WTC11 (cell line): ENCODE results near the gene NAT16. TPM values are rescaled to one million over a fixed set of nuclear protein-coding genes. Genes with fewer than 3 reads are reported as not detected.

Experiments
- ATAC-seq: fragments of 200-7000 bp; cut with Tn5 transposase; 2 replicates; pipeline ENCODE4 v1.10.0; 2021; ENCODE audit warnings: mild to moderate bottlenecking, moderate library complexity
- CTCF ChIA-PET: fragments of 300-600 bp; sonication (Branson Sonifier 250); formaldehyde crosslinking; loops from one replicate; lab custom pipeline; 2021; ENCODE audit warnings: antibody characterized with exemption; lab: Charles Lee
- POLR2A ChIA-PET: fragments of 350-600 bp; sonication (Branson Sonifier 250); formaldehyde crosslinking; loops from one replicate; lab custom pipeline; 2021; ENCODE audit warnings: antibody characterized with exemption; lab: Charles Lee
- DNase-seq: peaks from one replicate; pipeline ENCODE4 v3.0.0; 2021; ENCODE audit warnings: low spot score
- H3K27ac Mint-ChIP-seq: 2 replicates; pipeline ENCODE4 v1.8.0; 2021; ENCODE audit warnings: mixed read lengths
- H3K27me3 Mint-ChIP-seq: 2 replicates; pipeline ENCODE4 v1.8.0; 2021; ENCODE audit warnings: low read depth, mild to moderate bottlenecking, moderate library complexity, mixed read lengths
- H3K36me3 Mint-ChIP-seq: 2 replicates; pipeline ENCODE4 v1.8.0; 2021; ENCODE audit warnings: mixed read lengths
- H3K4me1 Mint-ChIP-seq: 2 replicates; pipeline ENCODE4 v1.8.0; 2022; ENCODE audit warnings: mixed read lengths
- H3K4me3 Mint-ChIP-seq: 2 replicates; pipeline ENCODE4 v1.8.0; 2021; ENCODE audit warnings: mild to moderate bottlenecking, moderate library complexity, mixed read lengths
- H3K9me3 Mint-ChIP-seq: 2 replicates; pipeline ENCODE4 v1.8.0; 2021; ENCODE audit warnings: mixed read lengths
- GTF2I ChIP-seq: fragments of 250-450 bp; sonication (Bioruptor Pico); conservative IDR thresholded peaks from 2 replicates; pipeline ENCODE4 v1.4.0; 2021; ENCODE audit warnings: mild to moderate bottlenecking
- HMGA2 ChIP-seq: fragments of 250-450 bp; sonication (Bioruptor Pico); IDR thresholded peaks from 2 replicates; pipeline ENCODE4 v1.4.0; 2021; ENCODE audit warnings: mild to moderate bottlenecking, moderate library complexity
- JAZF1 ChIP-seq: fragments of 250-450 bp; sonication (Bioruptor Pico); IDR thresholded peaks from 2 replicates; pipeline ENCODE4 v1.9.0; 2021; ENCODE audit warnings: moderate library complexity, mild to moderate bottlenecking, inconsistent platforms
- MYBL2 ChIP-seq: sonication (generic); formaldehyde crosslinking; IDR thresholded peaks from 2 replicates; pipeline ENCODE4 v1.8.1; 2023; ENCODE audit warnings: mild to moderate bottlenecking, moderate library complexity, missing genetic modification reagents
- NFATC4 ChIP-seq: fragments of 250-450 bp; sonication (Bioruptor Pico); IDR thresholded peaks from 2 replicates; pipeline ENCODE4 v1.9.0; 2021; ENCODE audit warnings: mild to moderate bottlenecking
- NFYB ChIP-seq: sonication (generic); formaldehyde crosslinking; conservative IDR thresholded peaks from 2 replicates; pipeline ENCODE4 v1.8.0; 2022; ENCODE audit warnings: low read depth, missing genetic modification reagents
- RELA ChIP-seq: sonication (generic); formaldehyde crosslinking; IDR thresholded peaks from 2 replicates; pipeline ENCODE4 v1.8.1; 2022; ENCODE audit warnings: missing genetic modification reagents, mild to moderate bottlenecking, borderline replicate concordance
- SMAD4 ChIP-seq: sonication (generic); formaldehyde crosslinking; IDR thresholded peaks from 2 replicates; pipeline ENCODE4 v1.8.0; 2022; ENCODE audit warnings: mild to moderate bottlenecking, missing genetic modification reagents
- TCF7 ChIP-seq: sonication (generic); formaldehyde crosslinking; IDR thresholded peaks from 2 replicates; pipeline ENCODE4 v1.8.0; 2022; ENCODE audit warnings: mild to moderate bottlenecking, low read depth, missing genetic modification reagents, moderate library complexity
- TEAD1 ChIP-seq: sonication (generic); formaldehyde crosslinking; IDR thresholded peaks from 2 replicates; pipeline ENCODE4 v1.8.0; 2022; ENCODE audit warnings: mild to moderate bottlenecking, missing genetic modification reagents
- ZNF317 ChIP-seq: sonication (generic); formaldehyde crosslinking; IDR thresholded peaks from 2 replicates; pipeline ENCODE4 v1.8.1; 2023; ENCODE audit warnings: low read depth, mild to moderate bottlenecking, moderate library complexity, missing genetic modification reagents, borderline replicate concordance
- ZNF423 ChIP-seq: fragments of 250-450 bp; sonication (Bioruptor Pico); IDR thresholded peaks from 2 replicates; pipeline ENCODE4 v2.1.2; 2022; ENCODE audit warnings: mild to moderate bottlenecking, moderate library complexity
- total RNA-seq: library from RNA; stranded (reverse); gene quantifications from 3 replicates; pipeline ENCODE4 v1.2.3, GENCODE V29; 2021
- TF ChIP-seq, protein P1 (sequence below): sonication (generic); formaldehyde crosslinking; IDR thresholded peaks from 2 replicates; pipeline ENCODE4 v1.8.1; 2022; ENCODE audit warnings: missing genetic modification reagents, borderline replicate concordance
- TF ChIP-seq, protein P2 (sequence below): sonication (generic); formaldehyde crosslinking; IDR thresholded peaks from 2 replicates; pipeline ENCODE4 v1.8.1; 2022; ENCODE audit warnings: mild to moderate bottlenecking, missing genetic modification reagents, moderate library complexity, borderline replicate concordance
- TF ChIP-seq, protein P3 (sequence below): fragments of 250-450 bp; sonication (Bioruptor Pico); IDR thresholded peaks from 2 replicates; pipeline ENCODE4 v2.1.2; 2022; ENCODE audit warnings: mild to moderate bottlenecking, moderate library complexity
- TF ChIP-seq, protein P4 (sequence below): sonication (generic); formaldehyde crosslinking; IDR thresholded peaks from 2 replicates; pipeline ENCODE4 v1.8.0; 2022; ENCODE audit warnings: mild to moderate bottlenecking, missing genetic modification reagents
- TF ChIP-seq, protein P5 (sequence below): fragments of 250-450 bp; sonication (Bioruptor Pico); IDR thresholded peaks from 2 replicates; pipeline ENCODE4 v1.9.0; 2021; ENCODE audit warnings: mild to moderate bottlenecking
- TF ChIP-seq, protein P6 (sequence below): sonication (generic); formaldehyde crosslinking; IDR thresholded peaks from 2 replicates; pipeline ENCODE4 v1.8.0; 2023; ENCODE audit warnings: missing genetic modification reagents

NAT16 gene
- total RNA-seq, 1 experiment from 2014 or later: 0.39 TPM

DNA sequence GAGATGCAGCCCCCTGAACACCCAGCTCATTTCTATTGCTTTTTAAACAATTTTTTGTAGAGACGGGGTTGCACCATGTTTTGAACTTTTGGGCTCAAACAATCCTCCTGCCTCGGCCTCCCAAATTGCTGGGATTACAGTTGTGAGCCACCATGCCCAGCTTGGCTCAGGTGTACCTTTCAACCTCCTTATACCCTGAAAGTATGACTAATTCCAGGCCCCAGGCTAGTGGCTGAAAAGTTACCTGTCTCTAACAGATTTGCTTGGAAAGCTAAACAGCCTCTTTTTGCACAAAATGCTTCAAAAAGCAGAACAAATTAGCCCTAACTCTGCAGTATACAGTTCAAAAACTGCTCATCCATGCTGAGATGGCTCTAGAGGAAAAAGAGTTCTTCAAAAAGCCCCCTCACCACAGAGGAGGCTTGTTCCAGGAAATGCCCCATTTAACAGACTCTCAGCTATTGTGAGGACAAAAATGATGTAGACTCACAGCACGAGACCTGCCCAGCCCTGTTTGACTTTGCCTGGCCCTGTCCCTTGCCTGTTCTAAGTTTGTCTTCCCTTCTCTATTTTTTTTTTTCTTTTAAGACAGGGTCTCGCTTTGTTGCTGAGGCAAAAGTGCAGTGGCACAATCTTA lies 39.2 kb downstream of the NAT16 start:
- peaks cover 6% of the 10 kb centered on the region for H3K27me3 Mint-ChIP-seq
- POLR2A ChIA-PET: no interaction called here
- DNase-seq: no peak

DNA sequence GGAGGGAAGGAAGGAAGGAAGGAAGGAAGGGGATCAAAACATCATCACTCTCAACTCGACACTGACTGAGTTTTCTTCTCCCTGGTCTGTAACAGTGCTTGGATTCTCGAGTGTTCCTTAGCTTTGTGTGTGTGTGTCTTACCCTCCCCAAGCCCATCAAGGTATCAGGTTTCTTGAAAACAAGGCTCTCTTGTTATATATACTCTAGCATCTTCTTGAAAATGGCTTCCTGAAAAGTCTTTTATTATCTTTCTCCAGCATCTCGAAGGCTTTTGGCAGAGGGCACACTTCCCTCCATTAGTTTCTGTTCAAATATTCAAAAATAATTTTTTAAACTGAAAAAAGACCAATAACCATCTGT lies 39.8 kb downstream of the NAT16 start:
- ChIA-PET POLR2A (no interaction called here), CTCF (interaction anchor here (0.5 to 8.1 kb wide), 11 partner anchors 10 to 97 kb away, joined by 3 to 217 read pairs (median 4); partner anchors contain the start of genes CLDN15, SERPINE1 and TRIM56)
- Mint-ChIP-seq H3K4me1 (peaks cover 35% of the 10 kb centered on the region), H3K9me3 (no peaks in the 10 kb centered on the region), H3K27me3 (peaks cover 6% of the 10 kb centered on the region), H3K27ac (no peak overlapping the region), H3K36me3 (no peaks in the 10 kb centered on the region), H3K4me3 (no peak overlapping the region)
- no peak for ATAC-seq
- DNase-seq: no peak
- TF ChIP-seq, protein P1, sequence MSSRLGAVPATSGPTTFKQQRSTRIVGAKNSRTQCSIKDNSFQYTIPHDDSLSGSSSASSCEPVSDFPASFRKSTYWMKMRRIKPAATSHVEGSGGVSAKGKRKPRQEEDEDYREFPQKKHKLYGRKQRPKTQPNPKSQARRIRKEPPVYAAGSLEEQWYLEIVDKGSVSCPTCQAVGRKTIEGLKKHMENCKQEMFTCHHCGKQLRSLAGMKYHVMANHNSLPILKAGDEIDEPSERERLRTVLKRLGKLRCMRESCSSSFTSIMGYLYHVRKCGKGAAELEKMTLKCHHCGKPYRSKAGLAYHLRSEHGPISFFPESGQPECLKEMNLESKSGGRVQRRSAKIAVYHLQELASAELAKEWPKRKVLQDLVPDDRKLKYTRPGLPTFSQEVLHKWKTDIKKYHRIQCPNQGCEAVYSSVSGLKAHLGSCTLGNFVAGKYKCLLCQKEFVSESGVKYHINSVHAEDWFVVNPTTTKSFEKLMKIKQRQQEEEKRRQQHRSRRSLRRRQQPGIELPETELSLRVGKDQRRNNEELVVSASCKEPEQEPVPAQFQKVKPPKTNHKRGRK (CRISPR knock-in tag): peak; percentile 78; the same call in 1 of the 2 replicates
- TF ChIP-seq TCF7 (CRISPR knock-in tag): no peak

More for the DNA sequence above, 39.2 kb downstream of the NAT16 start:
- TF ChIP-seq GTF2I (CRISPR knock-in tag) (no peak), HMGA2 (CRISPR knock-in tag) (no peak), ZNF423 (CRISPR knock-in tag) (no peak), TEAD1 (CRISPR knock-in tag) (no peak), JAZF1 (CRISPR knock-in tag) (no peak), ZNF317 (CRISPR knock-in tag) (no peak), SMAD4 (no peak), NFATC4 (CRISPR knock-in tag) (no peak), NFYB (no peak), MYBL2 (CRISPR knock-in tag) (no peak), RELA (CRISPR knock-in tag) (no peak)
- TF ChIP-seq, protein P2, sequence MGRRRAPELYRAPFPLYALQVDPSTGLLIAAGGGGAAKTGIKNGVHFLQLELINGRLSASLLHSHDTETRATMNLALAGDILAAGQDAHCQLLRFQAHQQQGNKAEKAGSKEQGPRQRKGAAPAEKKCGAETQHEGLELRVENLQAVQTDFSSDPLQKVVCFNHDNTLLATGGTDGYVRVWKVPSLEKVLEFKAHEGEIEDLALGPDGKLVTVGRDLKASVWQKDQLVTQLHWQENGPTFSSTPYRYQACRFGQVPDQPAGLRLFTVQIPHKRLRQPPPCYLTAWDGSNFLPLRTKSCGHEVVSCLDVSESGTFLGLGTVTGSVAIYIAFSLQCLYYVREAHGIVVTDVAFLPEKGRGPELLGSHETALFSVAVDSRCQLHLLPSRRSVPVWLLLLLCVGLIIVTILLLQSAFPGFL (CRISPR knock-in tag): no peak
- TF ChIP-seq, protein P3, sequence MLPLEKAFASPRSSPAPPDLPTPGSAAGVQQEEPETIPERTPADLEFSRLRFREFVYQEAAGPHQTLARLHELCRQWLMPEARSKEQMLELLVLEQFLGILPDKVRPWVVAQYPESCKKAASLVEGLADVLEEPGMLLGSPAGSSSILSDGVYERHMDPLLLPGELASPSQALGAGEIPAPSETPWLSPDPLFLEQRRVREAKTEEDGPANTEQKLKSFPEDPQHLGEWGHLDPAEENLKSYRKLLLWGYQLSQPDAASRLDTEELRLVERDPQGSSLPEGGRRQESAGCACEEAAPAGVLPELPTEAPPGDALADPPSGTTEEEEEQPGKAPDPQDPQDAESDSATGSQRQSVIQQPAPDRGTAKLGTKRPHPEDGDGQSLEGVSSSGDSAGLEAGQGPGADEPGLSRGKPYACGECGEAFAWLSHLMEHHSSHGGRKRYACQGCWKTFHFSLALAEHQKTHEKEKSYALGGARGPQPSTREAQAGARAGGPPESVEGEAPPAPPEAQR (CRISPR knock-in tag): no peak
- TF ChIP-seq, protein P4, sequence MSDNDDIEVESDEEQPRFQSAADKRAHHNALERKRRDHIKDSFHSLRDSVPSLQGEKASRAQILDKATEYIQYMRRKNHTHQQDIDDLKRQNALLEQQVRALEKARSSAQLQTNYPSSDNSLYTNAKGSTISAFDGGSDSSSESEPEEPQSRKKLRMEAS (CRISPR knock-in tag): no peak
- TF ChIP-seq, protein P5, sequence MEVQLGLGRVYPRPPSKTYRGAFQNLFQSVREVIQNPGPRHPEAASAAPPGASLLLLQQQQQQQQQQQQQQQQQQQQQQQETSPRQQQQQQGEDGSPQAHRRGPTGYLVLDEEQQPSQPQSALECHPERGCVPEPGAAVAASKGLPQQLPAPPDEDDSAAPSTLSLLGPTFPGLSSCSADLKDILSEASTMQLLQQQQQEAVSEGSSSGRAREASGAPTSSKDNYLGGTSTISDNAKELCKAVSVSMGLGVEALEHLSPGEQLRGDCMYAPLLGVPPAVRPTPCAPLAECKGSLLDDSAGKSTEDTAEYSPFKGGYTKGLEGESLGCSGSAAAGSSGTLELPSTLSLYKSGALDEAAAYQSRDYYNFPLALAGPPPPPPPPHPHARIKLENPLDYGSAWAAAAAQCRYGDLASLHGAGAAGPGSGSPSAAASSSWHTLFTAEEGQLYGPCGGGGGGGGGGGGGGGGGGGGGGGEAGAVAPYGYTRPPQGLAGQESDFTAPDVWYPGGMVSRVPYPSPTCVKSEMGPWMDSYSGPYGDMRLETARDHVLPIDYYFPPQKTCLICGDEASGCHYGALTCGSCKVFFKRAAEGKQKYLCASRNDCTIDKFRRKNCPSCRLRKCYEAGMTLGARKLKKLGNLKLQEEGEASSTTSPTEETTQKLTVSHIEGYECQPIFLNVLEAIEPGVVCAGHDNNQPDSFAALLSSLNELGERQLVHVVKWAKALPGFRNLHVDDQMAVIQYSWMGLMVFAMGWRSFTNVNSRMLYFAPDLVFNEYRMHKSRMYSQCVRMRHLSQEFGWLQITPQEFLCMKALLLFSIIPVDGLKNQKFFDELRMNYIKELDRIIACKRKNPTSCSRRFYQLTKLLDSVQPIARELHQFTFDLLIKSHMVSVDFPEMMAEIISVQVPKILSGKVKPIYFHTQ (CRISPR knock-in tag): no peak
- TF ChIP-seq, protein P6, sequence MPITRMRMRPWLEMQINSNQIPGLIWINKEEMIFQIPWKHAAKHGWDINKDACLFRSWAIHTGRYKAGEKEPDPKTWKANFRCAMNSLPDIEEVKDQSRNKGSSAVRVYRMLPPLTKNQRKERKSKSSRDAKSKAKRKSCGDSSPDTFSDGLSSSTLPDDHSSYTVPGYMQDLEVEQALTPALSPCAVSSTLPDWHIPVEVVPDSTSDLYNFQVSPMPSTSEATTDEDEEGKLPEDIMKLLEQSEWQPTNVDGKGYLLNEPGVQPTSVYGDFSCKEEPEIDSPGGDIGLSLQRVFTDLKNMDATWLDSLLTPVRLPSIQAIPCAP (CRISPR knock-in tag): no peak
- CTCF ChIA-PET: interaction anchor here (0.5 to 8.1 kb wide), 13 partner anchors 11 to 142 kb away, joined by 3 to 217 read pairs (median 3); partner anchors contain the start of genes CLDN15, SERPINE1, TRIM56 and VGF
- no peak overlapping the region for H3K27ac Mint-ChIP-seq
- H3K4me1 Mint-ChIP-seq: peaks cover 32% of the 10 kb centered on the region
- ATAC-seq: no peak
- no peaks in the 10 kb centered on the region for H3K36me3 Mint-ChIP-seq
- no peaks in the 10 kb centered on the region for H3K9me3 Mint-ChIP-seq
- no peak overlapping the region for H3K4me3 Mint-ChIP-seq
